Suppressor macrophage treated with lipopolysaccharide for 1 hour (primary cell): Measurements from ENCODE around the gene PLEKHA8.

Source experiments
- DNase-seq, 3 donors: peaks; one replicate each; pipeline ENCODE4 v3.0.0-alpha.2; 2020 to 2022

Gene PLEKHA8, protein sequence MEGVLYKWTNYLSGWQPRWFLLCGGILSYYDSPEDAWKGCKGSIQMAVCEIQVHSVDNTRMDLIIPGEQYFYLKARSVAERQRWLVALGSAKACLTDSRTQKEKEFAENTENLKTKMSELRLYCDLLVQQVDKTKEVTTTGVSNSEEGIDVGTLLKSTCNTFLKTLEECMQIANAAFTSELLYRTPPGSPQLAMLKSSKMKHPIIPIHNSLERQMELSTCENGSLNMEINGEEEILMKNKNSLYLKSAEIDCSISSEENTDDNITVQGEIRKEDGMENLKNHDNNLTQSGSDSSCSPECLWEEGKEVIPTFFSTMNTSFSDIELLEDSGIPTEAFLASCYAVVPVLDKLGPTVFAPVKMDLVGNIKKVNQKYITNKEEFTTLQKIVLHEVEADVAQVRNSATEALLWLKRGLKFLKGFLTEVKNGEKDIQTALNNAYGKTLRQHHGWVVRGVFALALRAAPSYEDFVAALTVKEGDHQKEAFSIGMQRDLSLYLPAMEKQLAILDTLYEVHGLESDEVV

DNA sequence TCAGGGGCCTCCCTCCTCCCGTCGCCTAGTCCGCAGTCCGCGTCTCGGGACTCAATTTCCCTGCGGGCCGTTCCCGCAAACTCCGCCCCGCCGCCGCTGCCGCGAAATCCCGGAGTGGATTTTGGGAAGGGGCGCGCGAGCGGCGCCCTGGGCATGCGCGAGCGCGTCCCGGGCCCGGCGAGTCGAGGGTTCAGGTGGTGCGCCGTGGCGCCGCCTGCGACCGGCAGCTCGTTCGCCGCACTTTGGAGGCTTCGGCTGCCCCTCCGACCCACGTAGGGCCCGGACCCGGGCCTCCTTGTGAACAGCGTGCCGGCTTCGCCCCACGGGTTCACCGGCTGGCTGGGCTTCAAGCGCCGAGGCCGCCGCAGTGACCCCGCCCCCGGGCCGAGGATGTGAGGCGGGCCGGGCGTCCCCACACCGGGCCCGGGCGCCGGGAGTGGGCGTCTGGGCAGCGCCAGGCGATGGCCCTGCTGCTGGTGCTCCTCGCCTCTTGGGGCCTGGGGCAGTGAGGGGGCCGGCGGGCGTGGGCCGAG lies at the start of gene PLEKHA8:
Gene PLEKHA8, plus strand, starts transcription at position 197 of the 533 bp plus-strand sequence. CDS start 351 bp downstream, outside the sequence.
- DNase-seq: peak; percentile 88 to 94 (median 91)

DNA sequence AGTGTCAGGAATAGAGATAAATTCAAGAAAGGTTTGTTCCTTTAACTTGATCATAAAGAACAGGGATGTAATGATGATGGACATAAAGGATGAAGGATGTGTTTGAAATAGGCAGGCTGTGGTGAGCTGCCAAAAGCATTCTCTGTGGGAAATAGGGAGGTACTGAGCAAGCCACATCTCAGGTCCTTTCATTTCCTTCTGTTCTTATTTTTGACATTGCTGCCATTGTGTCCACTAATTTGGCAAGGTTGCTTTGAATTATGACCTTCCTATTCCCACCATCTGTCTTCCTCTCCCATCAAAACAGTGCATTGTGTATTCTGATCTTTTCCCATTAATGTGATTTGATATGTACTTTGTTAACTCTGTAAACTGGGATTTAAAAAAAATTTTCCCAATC lies 48.1 kb upstream of the PLEKHA8 start:
- no peak for DNase-seq

DNA sequence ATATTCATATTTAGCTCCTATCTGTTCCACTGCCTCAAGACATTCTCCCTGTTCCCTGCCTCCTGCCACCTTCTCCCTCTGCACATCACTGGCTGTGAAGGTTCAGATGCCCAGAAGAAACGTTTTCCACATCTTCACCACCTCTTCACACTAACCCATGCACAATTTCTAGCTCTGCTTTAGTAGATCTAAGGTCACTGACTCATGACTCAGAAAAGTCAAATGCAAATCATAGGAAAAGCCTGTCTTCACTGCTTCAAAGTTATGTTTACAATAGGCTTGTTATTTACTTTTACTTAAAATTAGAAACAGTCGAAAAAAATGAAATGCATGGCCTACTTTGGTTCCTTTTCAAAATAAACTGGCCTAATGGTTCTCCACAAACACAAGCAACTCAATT lies 41.1 kb upstream of the PLEKHA8 start:
- peak in 2 of 3 donors; percentile 62 to 64 for DNase-seq

- peak; percentile 75 to 91 (median 90) for DNase-seq
Measured at GRCh38 chr7:29987811-29988317, 40.3 kb upstream of the PLEKHA8 start.

- DNase-seq: peak; percentile 48 to 78 (median 68)
Measured at GRCh38 chr7:29988424-29989256, 39.6 kb upstream of the PLEKHA8 start.

- peak in 2 of 3 donors; percentile 35 to 55 for DNase-seq
Measured at GRCh38 chr7:29989257-29989995, 38.8 kb upstream of the PLEKHA8 start, which contains the start of gene SCRN1. Gene SCRN1 (minus strand): TSS chr7:29989801. CDS start chr7:29969067, 20,734 bp downstream.

GRCh38 chr7:29990931-29991330 lies 37.3 kb upstream of the PLEKHA8 start:
- no peak for DNase-seq

DNA sequence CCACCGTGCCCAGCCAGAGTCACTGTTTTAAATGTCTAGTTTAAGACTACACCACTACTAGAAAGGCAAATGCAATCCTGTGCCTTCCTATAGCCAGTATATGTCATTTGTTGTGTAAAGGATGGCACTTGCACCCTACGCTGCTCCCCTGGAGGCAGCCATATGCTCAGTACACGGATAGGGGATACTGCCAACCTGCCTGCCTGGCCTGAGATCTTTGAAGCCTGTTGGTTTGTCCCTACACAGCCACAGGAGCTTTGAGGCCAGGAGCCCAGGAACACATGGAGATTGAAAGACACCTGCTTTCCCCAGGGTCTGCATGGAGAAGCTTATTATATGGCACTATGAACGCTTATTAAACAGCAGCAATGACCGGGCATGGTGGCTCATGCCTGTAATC lies 36.3 kb upstream of the PLEKHA8 start:
- DNase-seq: no peak

DNA sequence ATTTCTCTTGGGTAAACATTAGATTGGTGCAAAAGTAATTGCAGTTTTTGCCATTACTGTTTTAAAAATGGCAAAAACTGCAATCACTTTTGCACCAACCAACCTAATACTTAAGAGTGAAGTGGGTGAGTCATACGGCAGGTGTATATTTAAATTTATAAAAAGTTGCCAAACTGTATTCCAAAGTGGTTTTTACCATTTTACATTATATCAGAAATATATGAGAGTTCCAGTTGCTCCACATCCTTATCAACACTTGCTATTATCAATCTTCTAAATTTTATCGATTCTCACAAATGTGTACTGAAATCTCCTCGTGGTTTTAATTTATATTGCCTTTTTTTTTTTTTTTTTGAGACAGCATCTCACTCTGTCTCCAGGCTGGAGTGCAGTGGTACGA lies 35.1 kb upstream of the PLEKHA8 start:
- DNase-seq: no peak

DNA sequence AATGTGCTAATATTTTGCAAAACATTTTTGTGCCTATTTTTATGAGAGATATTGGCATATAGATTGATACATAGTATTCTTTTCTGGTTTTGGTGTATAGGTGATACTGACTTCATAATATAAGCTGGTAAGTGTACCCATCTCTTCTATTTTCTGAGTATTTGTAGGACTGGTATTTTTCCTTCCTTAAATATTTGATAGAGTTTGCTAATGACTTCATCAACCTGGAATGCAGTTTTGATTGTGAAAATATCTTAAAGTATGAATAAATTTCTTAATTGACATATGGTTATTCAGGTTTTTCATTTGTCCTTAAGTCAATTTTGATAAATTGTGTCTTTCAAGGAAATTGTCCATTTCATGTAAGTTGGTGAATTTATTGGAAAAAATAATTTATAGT lies 32.6 kb upstream of the PLEKHA8 start:
- DNase-seq: no peak

DNA sequence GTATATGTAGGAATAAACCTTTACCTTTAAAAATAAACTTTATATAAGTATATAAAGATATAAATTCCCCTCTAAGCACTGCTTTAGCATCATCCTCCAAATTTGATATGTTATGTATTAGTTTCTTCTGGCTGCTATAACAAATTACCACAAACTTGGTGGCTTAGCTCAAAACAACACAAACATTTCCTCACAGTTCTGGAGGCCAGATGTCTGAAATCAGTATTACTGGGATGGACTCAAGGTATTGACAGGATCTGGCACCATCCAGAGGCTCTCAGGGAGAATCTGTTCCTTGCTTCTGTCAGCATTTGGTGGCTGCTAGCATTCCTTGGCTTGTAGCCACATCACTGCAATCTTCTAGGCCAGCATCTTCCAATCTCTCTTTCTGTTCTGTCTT lies 31.9 kb upstream of the PLEKHA8 start:
- DNase-seq: no peak

DNA sequence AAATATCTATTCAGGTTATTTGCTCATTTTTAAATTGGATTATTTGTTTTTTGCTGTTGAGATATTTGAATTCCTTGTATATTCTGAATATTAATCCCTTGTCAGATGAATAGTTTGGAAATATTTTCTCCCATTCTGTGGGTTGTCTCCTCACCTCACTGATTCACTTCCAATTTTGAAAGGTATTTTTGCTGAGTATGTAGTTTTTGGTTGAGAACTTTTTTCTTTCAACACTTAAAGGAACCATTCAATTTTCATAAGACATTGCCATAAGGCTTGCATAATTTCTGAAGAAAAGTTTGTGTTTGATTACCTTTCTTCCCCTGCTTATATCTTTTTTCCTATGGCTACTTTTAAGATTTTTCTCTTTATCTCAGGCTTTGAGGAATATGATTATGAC lies 29.7 kb upstream of the PLEKHA8 start:
- DNase-seq: no peak

DNA sequence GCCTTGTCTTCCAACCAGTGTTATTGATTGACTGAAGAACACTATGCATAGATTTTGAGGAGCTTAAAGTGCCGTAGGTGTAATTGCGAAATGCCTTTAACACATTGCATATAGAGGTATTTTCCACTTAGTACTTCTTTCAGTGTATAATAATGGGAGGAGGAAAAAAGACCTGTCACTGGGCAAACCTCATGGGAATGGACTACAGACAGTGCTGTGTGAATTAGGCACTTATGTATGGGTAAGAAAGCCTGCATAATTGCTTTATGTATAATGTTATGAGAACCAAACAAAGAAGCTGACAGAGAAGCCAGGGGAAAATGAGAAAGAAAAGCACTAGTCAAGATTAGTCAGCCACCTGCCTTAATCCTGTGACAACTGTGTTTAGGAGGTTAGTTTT lies 26.2 kb upstream of the PLEKHA8 start:
- DNase-seq: peak in 2 of 3 donors; percentile 31 to 55

- no peak for DNase-seq
Measured at GRCh38 chr7:30003098-30003497, 25.1 kb upstream of the PLEKHA8 start.

DNA sequence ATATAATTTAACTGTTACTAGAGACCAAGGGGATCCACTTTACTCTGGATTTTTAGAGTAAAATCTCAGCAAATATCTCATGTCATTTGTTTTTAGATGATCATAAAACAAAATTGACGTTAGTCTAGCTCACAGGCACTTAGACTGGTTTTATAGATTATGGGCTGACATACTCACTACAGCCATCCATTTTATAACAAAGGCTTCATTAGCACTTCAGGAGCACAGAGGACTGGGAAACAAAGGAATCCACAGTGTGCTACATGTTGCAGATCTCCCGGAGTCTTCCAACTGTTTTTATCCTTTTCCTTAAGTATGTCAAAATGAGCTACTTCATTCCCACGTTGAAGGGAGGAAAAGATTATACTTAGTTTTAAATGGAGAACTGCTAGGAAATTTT lies 22.7 kb upstream of the PLEKHA8 start:
- no peak for DNase-seq

DNA sequence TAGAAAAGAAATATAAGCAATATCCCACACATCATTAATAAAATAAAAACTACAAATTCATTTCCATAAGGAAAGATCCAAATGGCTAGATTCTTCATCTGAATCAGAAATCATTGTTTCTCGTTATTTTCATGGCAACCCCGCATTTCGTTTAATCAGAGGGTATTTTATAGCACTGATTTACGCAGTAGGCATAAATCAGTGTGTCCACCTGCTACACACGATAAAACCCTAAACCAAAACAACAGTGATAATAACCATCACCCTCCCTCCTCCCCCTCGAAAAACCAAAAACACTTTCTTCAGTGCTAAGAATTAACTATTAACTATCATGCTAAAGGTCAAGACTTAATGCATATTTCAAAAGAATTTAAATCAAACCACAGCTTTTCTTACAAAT lies 18.2 kb upstream of the PLEKHA8 start:
- no peak for DNase-seq

DNA sequence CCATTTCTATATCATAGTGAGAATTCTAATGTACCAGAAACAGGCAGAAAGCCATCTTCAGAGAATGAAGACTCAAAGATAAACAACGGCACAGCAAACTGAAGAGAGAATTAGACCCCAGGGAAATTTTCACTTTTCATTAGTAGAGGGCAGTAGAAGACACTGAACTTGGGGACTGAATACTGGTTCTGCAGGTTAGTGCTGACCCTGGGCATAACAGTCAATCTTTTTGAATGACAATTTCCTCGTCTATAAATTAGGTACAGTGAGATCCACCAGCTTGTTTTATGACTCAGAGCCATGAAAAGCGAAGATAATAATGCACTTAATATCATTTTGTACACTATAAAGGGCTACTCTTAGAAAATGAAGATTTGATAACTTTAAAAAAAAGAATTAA lies 15.5 kb upstream of the PLEKHA8 start:
- no peak for DNase-seq

DNA sequence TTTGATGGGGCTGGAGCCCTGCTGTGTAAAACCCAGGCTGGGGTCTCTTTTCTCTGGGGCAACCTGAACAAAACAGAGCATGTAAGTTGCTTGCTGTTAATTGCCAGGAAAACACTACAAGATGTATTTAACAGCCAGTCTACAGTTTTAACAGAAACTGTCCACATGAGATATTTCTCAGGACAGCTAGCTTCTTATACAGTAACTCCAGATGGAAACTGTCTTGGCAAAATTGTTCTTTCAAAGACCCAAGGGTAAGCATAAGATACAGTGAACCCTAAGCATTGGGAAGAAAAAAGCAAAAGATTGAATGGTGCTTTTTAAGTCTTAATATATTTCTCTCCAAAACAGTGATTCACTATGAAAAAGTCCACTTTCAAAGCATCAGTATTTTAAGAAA lies 9.8 kb upstream of the PLEKHA8 start:
- DNase-seq: no peak

GRCh38 chr7:30019387-30019786 lies 8.8 kb upstream of the PLEKHA8 start:
- no peak for DNase-seq

GRCh38 chr7:30019960-30020359 lies 8.3 kb upstream of the PLEKHA8 start:
- DNase-seq: no peak

GRCh38 chr7:30020535-30020934 lies 7.7 kb upstream of the PLEKHA8 start:
- DNase-seq: no peak

DNA sequence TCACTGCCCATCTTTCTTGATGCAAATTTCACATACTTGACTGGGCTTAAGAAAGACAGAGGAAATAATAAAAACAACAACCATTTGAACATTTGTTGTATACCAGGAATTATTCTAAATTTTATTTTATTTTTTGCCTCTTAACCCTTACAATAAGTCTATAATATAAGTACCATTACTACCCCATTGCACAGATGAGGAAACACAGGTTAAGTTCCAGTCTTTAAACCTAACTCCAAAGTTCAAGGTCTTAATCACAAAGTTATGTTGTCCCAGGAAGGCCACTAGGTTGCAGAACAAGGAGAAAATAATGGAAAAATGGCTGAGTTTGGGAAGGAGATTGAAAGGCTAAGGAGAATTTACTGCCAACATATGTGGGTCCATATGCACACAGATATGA lies 5.2 kb upstream of the PLEKHA8 start:
- no peak for DNase-seq
